HepG2 (cell line): ENCODE results near the gene TSTD1. TPM values are rescaled to one million over a fixed set of nuclear protein-coding genes. Genes with fewer than 3 reads are reported as not detected.

Source experiments
- BHLHE40 ChIP-seq: IDR thresholded peaks from 2 replicates; pipeline ENCODE4 v1.6.1; 2011; ENCODE audit warnings: low read length, improper control_type of control experiment
- CC2D1A ChIP-seq: sonication (generic); formaldehyde crosslinking; IDR thresholded peaks from 2 replicates; pipeline ENCODE4 v1.8.1; 2023; ENCODE audit warnings: mild to moderate bottlenecking, missing genetic modification reagents
- CREB3 ChIP-seq: sonication (generic); formaldehyde crosslinking; IDR thresholded peaks from 2 replicates; pipeline ENCODE4 v1.5.0; 2020; ENCODE audit warnings: missing genetic modification reagents
- HMG20B ChIP-seq: conservative IDR thresholded peaks from 2 replicates; pipeline ENCODE4 v1.6.1; 2016; ENCODE audit warnings: missing genetic modification reagents, missing compliant biosample characterization
- HNF4G ChIP-seq, 2 experiments: sonication (generic) in 1 of 2; formaldehyde crosslinking in 1 of 2; IDR thresholded peaks; 2 replicates each; pipeline versions ENCODE4 v1.4.0 to v1.6.1; 2011 to 2020; ENCODE audit warnings: borderline replicate concordance in 2 of 2, low read depth in 2 of 2, mild to moderate bottlenecking in 2 of 2, low read length in 1 of 2, missing genetic modification reagents in 1 of 2, moderate library complexity in 1 of 2
- KDM5A ChIP-seq: fragments of 200-600 bp; sonication (generic); IDR thresholded peaks from 2 replicates; pipeline ENCODE4 v1.7.0; 2018; ENCODE audit warnings: antibody characterized with exemption, mild to moderate bottlenecking, low read length, borderline replicate concordance
- PAX8 ChIP-seq: sonication (generic); formaldehyde crosslinking; IDR thresholded peaks from 2 replicates; pipeline ENCODE4 v1.8.0; 2022; ENCODE audit warnings: mild to moderate bottlenecking, missing genetic modification reagents, borderline replicate concordance
- PHB2 ChIP-seq: fragments of 450-650 bp; IDR thresholded peaks from 2 replicates; pipeline ENCODE4 v1.6.1; 2018; ENCODE audit not compliant: partially characterized antibody
- RAD51 ChIP-seq: fragments of 450-650 bp; IDR thresholded peaks from 2 replicates; pipeline ENCODE4 v1.6.1; 2016; ENCODE audit warnings: borderline replicate concordance
- SNAPC4 ChIP-seq: sonication (generic); formaldehyde crosslinking; IDR thresholded peaks from 2 replicates; pipeline ENCODE4 v1.4.0; 2020; ENCODE audit warnings: mild to moderate bottlenecking, missing genetic modification reagents
- SOX6 ChIP-seq, 2 experiments: fragments of 450-650 bp in 1 of 2; sonication (generic) in 1 of 2; formaldehyde crosslinking in 1 of 2; IDR thresholded peaks; 2 replicates each; pipeline versions ENCODE4 v1.4.0 to v1.6.1; 2017 to 2020; ENCODE audit warnings: antibody characterized with exemption in 1 of 2, mild to moderate bottlenecking in 1 of 2, missing genetic modification reagents in 1 of 2
- SYNCRIP ChIP-seq: fragments of 200-400 bp; formaldehyde crosslinking; IDR thresholded peaks from 2 replicates; pipeline ENCODE4 v1.6.1; 2018; ENCODE audit warnings: mild to moderate bottlenecking, low read depth, low read length; ENCODE audit not compliant: insufficient read depth
- ZBTB7A ChIP-seq: sonication (generic); formaldehyde crosslinking; IDR thresholded peaks from 2 replicates; pipeline ENCODE4 v1.8.0; 2022; ENCODE audit warnings: mild to moderate bottlenecking, missing genetic modification reagents
- ZFAT ChIP-seq: sonication (generic); formaldehyde crosslinking; conservative IDR thresholded peaks from 2 replicates; pipeline ENCODE4 v1.8.1; 2023; ENCODE audit warnings: missing genetic modification reagents, inconsistent platforms
- ZNF136 ChIP-seq: sonication (generic); formaldehyde crosslinking; IDR thresholded peaks from 2 replicates; pipeline ENCODE4 v1.8.1; 2022; ENCODE audit warnings: low read depth, mild to moderate bottlenecking, moderate library complexity, missing genetic modification reagents
- ZNF605 ChIP-seq: sonication (generic); formaldehyde crosslinking; IDR thresholded peaks from 2 replicates; pipeline ENCODE4 v1.8.0; 2022; ENCODE audit warnings: mild to moderate bottlenecking, missing genetic modification reagents
- ZSCAN20 ChIP-seq: sonication (generic); formaldehyde crosslinking; IDR thresholded peaks from 2 replicates; pipeline ENCODE4 v1.4.0; 2020; ENCODE audit warnings: missing genetic modification reagents, mild to moderate bottlenecking, borderline replicate concordance
- ZZZ3 ChIP-seq: sonication (generic); formaldehyde crosslinking; IDR thresholded peaks from 2 replicates; pipeline ENCODE4 v1.4.0; 2020; ENCODE audit warnings: missing genetic modification reagents, mild to moderate bottlenecking, borderline replicate concordance
- polyA plus RNA-seq, 8 experiments: library from polyadenylated mRNA; depleted of rRNA in 3 of 8; stranded (reverse) in 7 of 8; unstranded in 1 of 8; fragments of >200 nt; fragmentation: Illumina TruSeq in 4 of 8; extraction: Trizol in 4 of 8; gene quantifications; 2 replicates each; pipeline versions ENCODE4 v1.2.1 to v1.2.3, GENCODE V29; 2011 to 2016; ENCODE audit warnings: low read depth in 4 of 8, missing spikeins in 1 of 8, mixed read lengths in 1 of 8; ENCODE audit not compliant: insufficient read depth in 1 of 8
- total RNA-seq, 5 experiments: library from RNA; depleted of rRNA; stranded (reverse); fragments of >200 nt; fragmentation: Illumina TruSeq; extraction: Trizol; gene quantifications; 2 replicates each; pipeline ENCODE4 v1.2.3, GENCODE V29; 2016; ENCODE audit warnings: low read depth in 1 of 5
- TF ChIP-seq, protein P1 (sequence below): sonication (generic); formaldehyde crosslinking; IDR thresholded peaks from 2 replicates; pipeline ENCODE4 v1.8.0; 2022; ENCODE audit warnings: mild to moderate bottlenecking, missing genetic modification reagents, borderline replicate concordance
- TF ChIP-seq, protein P2 (sequence below), 2 experiments: fragments of 450-650 bp in 1 of 2; sonication (generic) in 1 of 2; formaldehyde crosslinking; IDR thresholded peaks; 2 replicates each; pipeline versions ENCODE4 v1.5.0 to v1.8.0; 2020 to 2022; ENCODE audit warnings: mild to moderate bottlenecking in 1 of 2, missing genetic modification reagents in 1 of 2

Gene TSTD1
- total and polyA plus RNA-seq, 2 of the 13 experiments (the other 11 are each of a cell fraction or from before 2014, with no cell fraction given): 0.15 to 0.31 TPM

DNA sequence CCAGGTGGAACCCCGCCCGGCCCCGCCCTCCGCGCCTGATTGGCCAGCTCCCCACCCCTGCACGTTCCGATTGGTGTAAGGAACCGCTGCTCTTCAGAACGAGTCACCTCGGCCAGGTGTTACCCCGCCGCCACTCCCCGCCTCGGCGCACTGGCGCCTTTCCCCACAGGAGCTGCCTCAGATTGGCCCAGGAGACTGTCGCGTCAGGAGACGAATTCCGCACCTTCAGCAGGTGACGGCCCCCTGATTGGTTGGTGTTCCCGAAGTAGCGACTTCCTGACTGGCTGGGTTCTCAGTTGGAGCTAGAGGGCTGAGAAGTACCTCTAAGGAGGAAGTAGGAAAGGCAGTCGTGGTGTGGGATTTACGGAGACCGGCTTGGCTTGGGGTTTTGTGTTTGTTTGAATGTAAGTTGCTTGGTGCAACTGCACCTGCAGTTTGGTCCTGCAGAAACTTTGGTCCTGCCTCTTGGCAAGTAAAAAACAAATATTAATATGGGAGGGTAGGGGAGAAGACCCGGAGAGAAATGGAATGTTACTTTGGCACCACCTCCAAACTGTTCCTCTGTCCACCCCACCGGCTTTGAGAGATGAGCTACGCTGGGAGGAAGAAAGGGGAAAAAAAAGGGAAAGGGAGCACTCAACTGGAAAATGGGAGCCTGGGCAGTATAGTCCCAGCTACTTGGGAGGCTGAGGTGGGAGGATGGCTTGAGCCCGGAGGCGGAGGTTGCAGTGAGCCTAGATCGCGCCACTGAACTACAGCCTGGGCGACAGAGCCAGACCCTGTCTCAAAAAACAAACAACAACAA, 17.4 kb downstream of the TSTD1 start (continued):
- TF ChIP-seq, protein P1, sequence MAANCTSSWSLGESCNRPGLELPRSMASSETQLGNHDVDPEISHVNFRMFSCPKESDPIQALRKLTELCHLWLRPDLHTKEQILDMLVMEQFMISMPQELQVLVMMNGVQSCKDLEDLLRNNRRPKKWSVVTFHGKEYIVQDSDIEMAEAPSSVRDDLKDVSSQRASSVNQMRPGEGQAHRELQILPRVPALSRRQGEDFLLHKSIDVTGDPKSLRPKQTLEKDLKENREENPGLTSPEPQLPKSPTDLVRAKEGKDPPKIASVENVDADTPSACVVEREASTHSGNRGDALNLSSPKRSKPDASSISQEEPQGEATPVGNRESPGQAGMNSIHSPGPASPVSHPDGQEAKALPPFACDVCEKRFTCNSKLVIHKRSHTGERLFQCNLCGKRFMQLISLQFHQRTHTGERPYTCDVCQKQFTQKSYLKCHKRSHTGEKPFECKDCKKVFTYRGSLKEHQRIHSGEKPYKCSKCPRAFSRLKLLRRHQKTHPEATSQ: no peak
- TF ChIP-seq BHLHE40 (no peak), ZNF136 (no peak), ZFAT (CRISPR knock-in tag) (no peak), HMG20B (CRISPR knock-in tag) (no peak), SNAPC4 (CRISPR knock-in tag) (no peak), PHB2 (no peak), SOX6 (IDR thresholded peaks at IDR 0.05) (no peak), SOX6 (CRISPR knock-in tag; IDR thresholded peaks at IDR 0.05) (no peak), PAX8 (CRISPR knock-in tag) (no peak; the same call in 1 of the 2 replicates), HNF4G (IDR thresholded peaks at IDR 0.05; ENCODE audit: borderline replicate concordance, low read depth, low read length) (no peak), HNF4G (CRISPR knock-in tag; IDR thresholded peaks at IDR 0.05; ENCODE audit: borderline replicate concordance, low read depth) (no peak), KDM5A (no peak; the same call in 1 of the 2 replicates), SYNCRIP (no peak), ZSCAN20 (CRISPR knock-in tag) (no peak), RAD51 (no peak), CREB3 (peak; percentile 75; the same call in 1 of the 2 replicates), CC2D1A (CRISPR knock-in tag) (no peak), ZBTB7A (CRISPR knock-in tag) (no peak), ZZZ3 (CRISPR knock-in tag) (no peak), ZNF605 (peak; percentile 57; the same call in 1 of the 2 replicates)
- TF ChIP-seq, protein P2, sequence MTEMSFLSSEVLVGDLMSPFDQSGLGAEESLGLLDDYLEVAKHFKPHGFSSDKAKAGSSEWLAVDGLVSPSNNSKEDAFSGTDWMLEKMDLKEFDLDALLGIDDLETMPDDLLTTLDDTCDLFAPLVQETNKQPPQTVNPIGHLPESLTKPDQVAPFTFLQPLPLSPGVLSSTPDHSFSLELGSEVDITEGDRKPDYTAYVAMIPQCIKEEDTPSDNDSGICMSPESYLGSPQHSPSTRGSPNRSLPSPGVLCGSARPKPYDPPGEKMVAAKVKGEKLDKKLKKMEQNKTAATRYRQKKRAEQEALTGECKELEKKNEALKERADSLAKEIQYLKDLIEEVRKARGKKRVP (CRISPR knock-in tag; IDR thresholded peaks at IDR 0.05): peak in 1 of 2 experiments; percentile 62; a peak in 1 of 4 replicates
